AG09319 (cell line): ENCODE results near the gene SPHK2.

ENCODE experiments used
- DNase-seq: peaks from one replicate; pipeline ENCODE4 v3.0.0-alpha.2; 2010; ENCODE audit warnings: low read depth; ENCODE audit errors: extremely low read depth
- TF ChIP-seq, protein P1 (sequence below): IDR thresholded peaks from 2 replicates; pipeline ENCODE4 v1.5.1; 2011; ENCODE audit warnings: low read depth, mild to moderate bottlenecking, inconsistent platforms, low read length, moderate library complexity

SPHK2 gene

DNA sequence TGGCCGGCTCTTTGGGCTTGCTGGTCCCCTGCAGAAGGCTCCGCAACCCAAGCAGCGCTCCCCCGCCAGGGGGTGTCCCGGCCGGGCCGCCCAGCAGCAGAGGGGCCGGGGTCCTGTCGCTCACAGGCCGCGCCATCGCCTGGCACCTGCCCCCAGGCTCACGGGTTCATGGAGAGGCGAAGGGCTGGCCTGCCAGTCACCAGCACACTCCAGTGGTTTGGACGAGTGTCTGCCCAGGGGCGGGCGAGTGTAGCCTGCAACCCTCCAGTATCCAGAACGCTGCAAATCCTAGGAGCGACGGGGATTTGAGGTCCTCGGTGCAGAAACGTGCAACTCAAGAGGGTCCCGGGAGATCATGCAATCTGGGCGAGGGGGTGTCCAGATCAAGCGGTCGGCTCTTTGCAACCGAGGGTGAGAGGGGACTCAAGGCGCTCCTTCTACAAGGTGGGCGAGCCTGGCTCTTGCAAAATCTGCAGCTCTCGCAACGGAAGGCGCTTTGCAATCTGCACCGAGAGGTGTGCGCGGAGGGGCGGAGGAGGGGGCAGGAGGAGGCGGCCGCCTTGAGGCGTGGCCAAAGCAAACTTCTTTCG is 17.6 kb downstream of the SPHK2 start, which contains the start of gene DBP:
DBP (minus strand) TSS at position 521 of the 590 bp plus-strand sequence; CDS start at position 136, 385 bp downstream.
- TF ChIP-seq, protein P1, sequence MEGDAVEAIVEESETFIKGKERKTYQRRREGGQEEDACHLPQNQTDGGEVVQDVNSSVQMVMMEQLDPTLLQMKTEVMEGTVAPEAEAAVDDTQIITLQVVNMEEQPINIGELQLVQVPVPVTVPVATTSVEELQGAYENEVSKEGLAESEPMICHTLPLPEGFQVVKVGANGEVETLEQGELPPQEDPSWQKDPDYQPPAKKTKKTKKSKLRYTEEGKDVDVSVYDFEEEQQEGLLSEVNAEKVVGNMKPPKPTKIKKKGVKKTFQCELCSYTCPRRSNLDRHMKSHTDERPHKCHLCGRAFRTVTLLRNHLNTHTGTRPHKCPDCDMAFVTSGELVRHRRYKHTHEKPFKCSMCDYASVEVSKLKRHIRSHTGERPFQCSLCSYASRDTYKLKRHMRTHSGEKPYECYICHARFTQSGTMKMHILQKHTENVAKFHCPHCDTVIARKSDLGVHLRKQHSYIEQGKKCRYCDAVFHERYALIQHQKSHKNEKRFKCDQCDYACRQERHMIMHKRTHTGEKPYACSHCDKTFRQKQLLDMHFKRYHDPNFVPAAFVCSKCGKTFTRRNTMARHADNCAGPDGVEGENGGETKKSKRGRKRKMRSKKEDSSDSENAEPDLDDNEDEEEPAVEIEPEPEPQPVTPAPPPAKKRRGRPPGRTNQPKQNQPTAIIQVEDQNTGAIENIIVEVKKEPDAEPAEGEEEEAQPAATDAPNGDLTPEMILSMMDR = peak; percentile 13; the same call in 1 of the 2 replicates
- DNase-seq = no peak

DNA sequence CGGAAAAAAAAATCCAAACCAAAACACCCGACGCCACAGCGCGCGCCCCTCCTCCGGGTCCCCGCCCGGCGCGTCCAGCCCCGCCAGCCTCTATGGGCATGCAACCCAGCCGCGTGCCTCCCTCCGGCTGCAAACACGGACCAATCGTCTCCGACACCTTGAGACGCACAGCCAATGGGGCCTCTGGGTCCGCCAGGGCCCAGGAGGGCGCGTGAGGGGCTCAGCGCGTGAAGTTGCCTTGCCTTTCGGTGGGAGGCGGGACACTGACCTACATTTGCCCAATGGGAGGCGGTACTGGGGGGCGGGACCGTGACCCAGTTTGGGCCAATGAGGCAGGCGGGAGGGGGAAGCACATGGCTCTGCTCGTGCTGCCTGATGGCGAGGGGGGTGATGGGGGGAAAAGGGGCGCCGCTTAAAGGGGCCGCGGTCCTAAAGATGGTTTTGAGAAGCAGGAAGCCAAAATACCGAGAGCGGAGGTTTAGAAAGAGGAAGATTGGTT is 18.2 kb downstream of the SPHK2 start:
- peak; percentile 99 for DNase-seq
- TF ChIP-seq, protein P1 = no peak

DNA sequence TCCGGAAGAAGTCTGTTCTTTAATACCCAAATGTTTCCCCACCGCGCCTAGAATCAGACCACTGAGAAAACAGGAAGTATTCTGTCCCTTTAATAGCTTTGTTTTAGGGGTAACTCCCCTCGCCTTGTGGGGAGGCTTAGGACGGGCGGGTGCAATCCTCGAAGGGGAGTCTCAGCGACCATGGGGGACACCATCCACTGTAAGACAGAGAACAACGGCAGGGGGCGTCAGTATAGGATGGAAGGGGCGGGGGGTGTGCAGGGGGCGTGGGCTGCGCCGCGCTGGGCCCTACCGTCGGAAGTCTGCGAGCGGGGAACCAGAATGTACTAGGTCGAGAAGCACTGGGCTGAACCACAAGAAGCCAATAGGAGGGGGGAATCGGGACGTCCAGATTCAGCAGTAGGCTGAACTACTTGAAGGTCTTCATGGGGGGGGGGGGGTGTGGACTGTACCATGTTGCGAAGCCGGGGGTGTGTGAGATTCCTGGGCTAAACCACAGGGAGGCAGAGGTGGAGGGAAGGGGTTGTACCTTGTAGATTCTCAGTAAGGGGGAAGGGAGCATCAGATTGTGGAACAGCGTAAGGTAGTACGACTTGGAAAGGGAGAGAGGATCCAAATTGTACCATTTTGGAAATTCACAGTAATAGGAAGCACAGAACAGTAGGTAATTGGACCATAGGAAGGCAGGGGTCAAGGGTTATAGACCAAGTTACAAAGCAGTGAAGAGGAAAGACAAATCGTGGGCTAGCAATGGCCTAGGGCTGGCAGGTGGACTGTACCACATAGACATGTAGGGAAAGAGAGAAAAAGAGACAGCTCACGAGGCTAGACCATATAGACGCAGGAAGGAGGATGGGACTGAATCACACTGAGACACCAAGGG is 18.9 kb downstream of the SPHK2 start:
- TF ChIP-seq, protein P1 = peak; percentile 6; the same call in 1 of the 2 replicates
- peak; percentile 96 for DNase-seq

DNA sequence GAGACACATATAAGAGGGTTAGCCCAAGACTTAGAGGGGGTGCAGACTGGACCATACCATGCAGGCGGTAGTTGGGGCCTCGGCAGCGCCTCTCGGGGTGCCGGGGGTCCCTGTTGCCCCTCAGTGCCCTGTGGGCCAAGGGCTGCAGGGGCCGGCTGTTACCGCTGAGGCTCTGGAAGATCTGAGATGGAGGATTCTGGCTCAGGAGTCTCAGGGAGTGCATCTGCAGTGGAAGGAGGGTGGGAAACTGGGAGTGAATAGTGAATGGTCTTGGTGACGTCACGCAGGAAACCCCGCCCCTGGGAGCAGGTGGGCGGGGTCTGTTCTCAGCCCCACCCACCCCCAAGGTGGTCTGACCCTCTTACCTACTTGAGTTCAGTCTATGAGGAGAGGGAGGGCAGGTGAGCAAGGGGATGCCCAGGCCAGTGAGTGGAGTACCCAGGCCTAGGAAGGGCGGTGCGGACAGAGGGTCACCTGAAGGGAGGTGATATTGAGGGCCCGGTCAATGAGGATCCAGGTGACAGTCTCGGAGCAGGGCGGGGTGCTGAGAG is 19.6 kb downstream of the SPHK2 start:
- no peak for DNase-seq
- TF ChIP-seq, protein P1 = no peak

DNA sequence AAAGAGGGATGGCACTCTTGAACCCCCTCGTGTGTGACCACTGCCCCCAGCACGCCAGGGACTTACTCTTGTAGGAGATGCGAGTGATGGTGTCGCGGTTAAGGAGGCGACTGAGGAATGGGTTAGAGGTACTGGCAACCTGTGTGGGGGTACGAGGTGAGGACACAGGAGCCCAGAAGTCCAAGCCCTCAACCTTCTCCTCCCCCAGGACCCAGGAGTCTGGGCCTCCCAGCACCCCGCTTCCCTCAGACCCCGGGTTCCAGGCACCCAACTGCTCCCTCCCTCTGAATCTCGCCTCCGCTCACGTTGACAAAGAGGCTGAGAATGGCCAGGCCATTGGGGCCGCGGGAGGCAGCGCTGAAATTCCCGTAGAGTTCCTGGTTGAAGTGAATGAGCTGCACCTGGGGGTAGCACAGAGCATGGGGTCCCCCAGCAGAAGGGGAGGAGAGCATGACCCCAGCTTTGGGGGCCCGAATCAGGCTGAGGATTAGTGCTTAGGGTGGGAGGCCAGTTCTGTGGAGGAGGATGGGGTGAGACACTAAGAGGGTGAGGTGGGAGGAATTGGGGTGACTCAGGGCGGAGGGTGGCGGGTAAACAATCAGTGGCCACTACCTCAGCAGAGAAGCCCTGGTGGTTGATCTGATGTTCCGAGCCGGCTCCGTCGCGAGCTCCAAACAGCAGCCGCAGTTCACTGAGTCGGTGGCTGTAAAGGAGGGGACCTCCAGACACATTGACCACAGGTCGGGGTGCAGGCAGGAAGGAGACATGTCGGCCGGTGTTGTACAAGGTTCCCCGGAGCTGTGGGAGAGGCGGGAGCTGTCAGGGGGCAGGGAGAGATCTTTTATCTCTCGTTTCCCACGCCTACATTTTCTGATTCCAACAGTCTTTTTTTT is 20.4 kb downstream of the SPHK2 start:
- TF ChIP-seq, protein P1 = no peak
- no peak for DNase-seq

DNA sequence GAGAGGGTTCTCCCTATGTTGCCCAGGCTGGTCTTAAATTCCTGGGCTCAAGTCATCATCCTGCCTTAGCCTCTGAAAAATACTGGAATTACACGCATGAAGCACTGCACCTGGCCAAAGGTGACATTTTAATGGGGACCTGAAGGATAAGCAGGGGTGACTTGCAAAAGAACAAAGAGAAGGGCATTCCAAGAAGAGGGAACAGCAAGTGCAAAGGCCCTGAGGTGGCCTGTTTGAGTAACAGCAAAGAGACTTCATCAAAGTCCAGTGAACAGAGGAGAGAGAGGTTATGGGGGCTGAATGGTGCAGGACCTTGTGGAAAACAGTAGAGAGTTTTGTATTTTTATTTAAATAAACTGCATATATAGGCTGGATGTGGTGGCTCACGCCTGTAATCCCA is 22.5 kb downstream of the SPHK2 start:
- TF ChIP-seq, protein P1 = no peak
- DNase-seq = no peak
